K562 (cell line): ENCODE measurements around the gene DKKL1. TPM values are rescaled to one million over a fixed set of nuclear protein-coding genes. Genes with fewer than 3 reads are reported as not detected.

ENCODE experiments used
- CBFA2T2 ChIP-seq: fragments of 450-650 bp; conservative IDR thresholded peaks from 2 replicates; pipeline ENCODE4 v1.6.1; 2017; ENCODE audit warnings: mild to moderate bottlenecking
- CCNT2 ChIP-seq: IDR thresholded peaks from 2 replicates; pipeline ENCODE4 v1.6.1; 2011; ENCODE audit warnings: borderline replicate concordance, low read depth, mild to moderate bottlenecking, moderate library complexity, mixed read lengths, low read length; ENCODE audit not compliant: insufficient read length; ENCODE audit errors: extremely low read depth
- CTBP1 ChIP-seq: fragments of 450-650 bp; IDR thresholded peaks from 2 replicates; pipeline ENCODE4 v1.6.1; 2016; ENCODE audit warnings: borderline replicate concordance
- E4F1 ChIP-seq: fragments of 250-450 bp; sonication (Bioruptor Pico); IDR thresholded peaks from 2 replicates; pipeline ENCODE4 v1.5.0; 2021; ENCODE audit warnings: mild to moderate bottlenecking, borderline replicate concordance
- ETS2 ChIP-seq: IDR thresholded peaks from 2 replicates; pipeline ENCODE4 v1.6.1; 2016; ENCODE audit warnings: borderline replicate concordance, missing genetic modification characterization, mild to moderate bottlenecking, moderate library complexity, missing compliant biosample characterization; ENCODE audit not compliant: poor library complexity, severe bottlenecking
- GATAD2B ChIP-seq: fragments of 450-650 bp; IDR thresholded peaks from 2 replicates; pipeline ENCODE4 v1.6.1; 2017; ENCODE audit warnings: mild to moderate bottlenecking, borderline replicate concordance
- KHSRP ChIP-seq: fragments of 450-650 bp; IDR thresholded peaks from 2 replicates; pipeline ENCODE4 v1.6.1; 2017
- PCBP1 ChIP-seq: fragments of 200-400 bp; formaldehyde crosslinking; IDR thresholded peaks from 2 replicates; pipeline ENCODE4 v1.6.1; 2018; ENCODE audit warnings: mild to moderate bottlenecking, low read depth, low read length; ENCODE audit not compliant: poor library complexity, severe bottlenecking
- PHB ChIP-seq: fragments of 250-450 bp; sonication (Bioruptor Pico); IDR thresholded peaks from 2 replicates; pipeline ENCODE4 v1.5.0; 2021
- PHF21A ChIP-seq: fragments of 450-650 bp; IDR thresholded peaks from 2 replicates; pipeline ENCODE4 v1.6.1; 2017; ENCODE audit warnings: low read depth, borderline replicate concordance
- REST ChIP-seq, 2 experiments: fragments of 450-650 bp; formaldehyde crosslinking in 1 of 2; IDR thresholded peaks; 2 replicates each; pipeline versions ENCODE4 v1.4.0 to v1.6.1; 2014 to 2020; ENCODE audit warnings: mild to moderate bottlenecking in 2 of 2, borderline replicate concordance in 1 of 2, low read depth in 1 of 2
- SIX5 ChIP-seq, 2 experiments: IDR thresholded peaks; 2 replicates each; pipeline ENCODE4 v1.6.1; 2011; ENCODE audit warnings: low read length in 2 of 2, borderline replicate concordance in 1 of 2, low read depth in 1 of 2, mild to moderate bottlenecking in 1 of 2, moderate library complexity in 1 of 2; ENCODE audit not compliant: insufficient read depth in 1 of 2
- SMARCE1 ChIP-seq: fragments of 450-650 bp; IDR thresholded peaks from 2 replicates; pipeline ENCODE4 v1.7.1; 2016; ENCODE audit warnings: mild to moderate bottlenecking
- ZC3H8 ChIP-seq: fragments of 450-650 bp; IDR thresholded peaks from 2 replicates; pipeline ENCODE4 v1.6.1; 2017
- ZEB2 ChIP-seq: fragments of 450-650 bp; IDR thresholded peaks from 2 replicates; pipeline ENCODE4 v1.6.1; 2016
- ZNF232 ChIP-seq: sonication (generic); formaldehyde crosslinking; IDR thresholded peaks from 2 replicates; pipeline ENCODE4 v1.8.0; 2022; ENCODE audit warnings: mild to moderate bottlenecking, missing genetic modification reagents
- ZNF395 ChIP-seq: fragments of 200-800 bp; sonication (Bioruptor generic); IDR thresholded peaks from 2 replicates; pipeline ENCODE4 v1.6.1; 2017; ENCODE audit warnings: missing genetic modification characterization, missing compliant biosample characterization
- ZSCAN32 ChIP-seq: fragments of 450-650 bp; formaldehyde crosslinking; IDR thresholded peaks from 2 replicates; pipeline ENCODE4 v1.4.0; 2020; ENCODE audit warnings: mild to moderate bottlenecking, moderate library complexity
- polyA plus RNA-seq, 8 experiments: library from polyadenylated mRNA; depleted of rRNA in 4 of 8; stranded (reverse) in 5 of 8; unstranded in 3 of 8; fragments of >200 nt; fragmentation: Nextera tagmentation in 2 of 8; fragmentation: Illumina TruSeq in 1 of 8; extraction: Ambion mirVana in 2 of 8; extraction: Trizol in 1 of 8; gene quantifications; 2 replicates each; pipeline versions ENCODE4 v1.2.1 to v1.2.3, GENCODE V29; 2011 to 2014; ENCODE audit warnings: inconsistent platforms in 1 of 8, missing spikeins in 1 of 8
- total RNA-seq, 7 experiments: library from RNA; depleted of rRNA in 6 of 7; stranded (reverse); fragments of >200 nt in 6 of 7; fragmentation: Illumina TruSeq in 2 of 7; extraction: Trizol in 2 of 7; gene quantifications; 2 replicates each; pipeline versions ENCODE4 v1.2.1 to v1.2.3, GENCODE V29; 2011 to 2021; ENCODE audit warnings: low replicate concordance in 1 of 7

Gene DKKL1
- total and polyA plus RNA-seq, 9 of the 15 experiments (the other 6 are each of a cell fraction or from before 2014, with no cell fraction given), result 0.15 to 1.7 (median 0.52) TPM

- no peak for TF ChIP-seq PCBP1
- TF ChIP-seq GATAD2B, result no peak
- peak; percentile 74 to 76 for TF ChIP-seq SIX5 (IDR thresholded peaks at IDR 0.05; ENCODE audit: borderline replicate concordance in 1 of 2, insufficient read depth in 1 of 2, low read depth in 1 of 2, low read length in 2 of 2)
- TF ChIP-seq ZEB2, result no peak
- no peak for TF ChIP-seq ETS2
- no peak for TF ChIP-seq CTBP1
- no peak for TF ChIP-seq E4F1
- TF ChIP-seq CBFA2T2, result peak; percentile 64
- no peak for TF ChIP-seq ZNF395 (CRISPR knock-in tag)
- no peak for TF ChIP-seq PHF21A
- TF ChIP-seq ZC3H8, result no peak
- no peak for TF ChIP-seq SMARCE1
- TF ChIP-seq CCNT2, result no peak
- no peak for TF ChIP-seq ZSCAN32
- TF ChIP-seq ZNF232, result no peak
- no peak for TF ChIP-seq KHSRP
- no peak for TF ChIP-seq PHB (CRISPR knock-in tag)
- peak; percentile 63 for TF ChIP-seq REST (IDR thresholded peaks at IDR 0.05; ENCODE audit: borderline replicate concordance)
- TF ChIP-seq REST (CRISPR knock-in tag; IDR thresholded peaks at IDR 0.05; ENCODE audit: low read depth), result no peak
These were observed 32.0 kb upstream of the DKKL1 start (continued) for GRCh38 chr19:49331616-49332055.
